WTC11 (cell line): Measurements from ENCODE around the gene CFAP161. TPM values are rescaled to one million over a fixed set of nuclear protein-coding genes. Genes with fewer than 3 reads are reported as not detected.

Experiments
- ATAC-seq: fragments of 200-7000 bp; cut with Tn5 transposase; 2 replicates; pipeline ENCODE4 v1.10.0; 2021; ENCODE audit warnings: mild to moderate bottlenecking, moderate library complexity
- CTCF ChIA-PET: fragments of 300-600 bp; sonication (Branson Sonifier 250); formaldehyde crosslinking; loops from one replicate; lab custom pipeline; 2021; ENCODE audit warnings: antibody characterized with exemption; lab: Charles Lee
- POLR2A ChIA-PET: fragments of 350-600 bp; sonication (Branson Sonifier 250); formaldehyde crosslinking; loops from one replicate; lab custom pipeline; 2021; ENCODE audit warnings: antibody characterized with exemption; lab: Charles Lee
- DNase-seq: peaks from one replicate; pipeline ENCODE4 v3.0.0; 2021; ENCODE audit warnings: low spot score
- H3K27ac Mint-ChIP-seq: 2 replicates; pipeline ENCODE4 v1.8.0; 2021; ENCODE audit warnings: mixed read lengths
- H3K27me3 Mint-ChIP-seq: 2 replicates; pipeline ENCODE4 v1.8.0; 2021; ENCODE audit warnings: low read depth, mild to moderate bottlenecking, moderate library complexity, mixed read lengths
- H3K36me3 Mint-ChIP-seq: 2 replicates; pipeline ENCODE4 v1.8.0; 2021; ENCODE audit warnings: mixed read lengths
- H3K4me1 Mint-ChIP-seq: 2 replicates; pipeline ENCODE4 v1.8.0; 2022; ENCODE audit warnings: mixed read lengths
- H3K4me3 Mint-ChIP-seq: 2 replicates; pipeline ENCODE4 v1.8.0; 2021; ENCODE audit warnings: mild to moderate bottlenecking, moderate library complexity, mixed read lengths
- H3K9me3 Mint-ChIP-seq: 2 replicates; pipeline ENCODE4 v1.8.0; 2021; ENCODE audit warnings: mixed read lengths
- ATF6 ChIP-seq: sonication (generic); formaldehyde crosslinking; IDR thresholded peaks from 2 replicates; pipeline ENCODE4 v1.8.1; 2023; ENCODE audit warnings: mild to moderate bottlenecking, missing genetic modification reagents
- MLX ChIP-seq: sonication (generic); formaldehyde crosslinking; IDR thresholded peaks from 2 replicates; pipeline ENCODE4 v1.8.1; 2023; ENCODE audit warnings: mild to moderate bottlenecking, missing genetic modification reagents, moderate library complexity
- NR1H2 ChIP-seq: sonication (generic); formaldehyde crosslinking; IDR thresholded peaks from 2 replicates; pipeline ENCODE4 v1.9.0; 2021; ENCODE audit warnings: mild to moderate bottlenecking, moderate library complexity, missing genetic modification reagents
- PREB ChIP-seq: sonication (generic); formaldehyde crosslinking; IDR thresholded peaks from 2 replicates; pipeline ENCODE4 v1.8.1; 2022; ENCODE audit warnings: mild to moderate bottlenecking, missing genetic modification reagents, moderate library complexity, borderline replicate concordance
- PRRX2 ChIP-seq: fragments of 250-450 bp; sonication (Bioruptor Pico); IDR thresholded peaks from 2 replicates; pipeline ENCODE4 v1.8.0; 2021; ENCODE audit warnings: mild to moderate bottlenecking
- SMAD3 ChIP-seq: sonication (generic); formaldehyde crosslinking; IDR thresholded peaks from 2 replicates; pipeline ENCODE4 v1.8.0; 2022; ENCODE audit warnings: missing genetic modification reagents, mild to moderate bottlenecking, borderline replicate concordance
- USF2 ChIP-seq: sonication (generic); formaldehyde crosslinking; IDR thresholded peaks from 2 replicates; pipeline ENCODE4 v1.8.1; 2023; ENCODE audit warnings: mild to moderate bottlenecking, missing genetic modification reagents, moderate library complexity
- ZBTB21 ChIP-seq: sonication (generic); formaldehyde crosslinking; IDR thresholded peaks from 2 replicates; pipeline ENCODE4 v1.8.1; 2023; ENCODE audit warnings: mild to moderate bottlenecking, missing genetic modification reagents, borderline replicate concordance
- ZMAT4 ChIP-seq: fragments of 250-450 bp; sonication (Bioruptor Pico); IDR thresholded peaks from 2 replicates; pipeline ENCODE4 v1.9.0; 2021; ENCODE audit warnings: mild to moderate bottlenecking
- ZNF281 ChIP-seq: sonication (generic); formaldehyde crosslinking; IDR thresholded peaks from 2 replicates; pipeline ENCODE4 v1.8.0; 2023; ENCODE audit warnings: mild to moderate bottlenecking, missing genetic modification reagents
- ZNF532 ChIP-seq: fragments of 250-450 bp; sonication (Bioruptor Pico); IDR thresholded peaks from 2 replicates; pipeline ENCODE4 v1.9.0; 2021; ENCODE audit warnings: mild to moderate bottlenecking, borderline replicate concordance
- total RNA-seq: library from RNA; stranded (reverse); gene quantifications from 3 replicates; pipeline ENCODE4 v1.2.3, GENCODE V29; 2021

The CFAP161 gene
- total RNA-seq, 1 experiment from 2014 or later, result not detected

GRCh38 chr15:81195339-81195864 lies 61.3 kb downstream of the CFAP161 start (continued):
- TF ChIP-seq PRRX2 (CRISPR knock-in tag), result no peak
- no peak for TF ChIP-seq SMAD3 (CRISPR knock-in tag)
- no peak for TF ChIP-seq USF2
- TF ChIP-seq NR1H2 (CRISPR knock-in tag), result no peak
- TF ChIP-seq ZMAT4 (CRISPR knock-in tag), result no peak
- TF ChIP-seq PREB (CRISPR knock-in tag), result no peak
- TF ChIP-seq ZBTB21 (CRISPR knock-in tag), result no peak

GRCh38 chr15:81196576-81197254 lies 62.6 kb downstream of the CFAP161 start, which contains the start of gene IL16:
IL16 (plus strand) TSS chr15:81196879; CDS start chr15:81225400, 28,521 bp downstream.
- no peaks in the 10 kb centered on the region for H3K27me3 Mint-ChIP-seq
- H3K9me3 Mint-ChIP-seq, result no peaks in the 10 kb centered on the region
- no peak for DNase-seq
- H3K4me3 Mint-ChIP-seq, result no peak within 1 kb of the TSS
- TF ChIP-seq ZNF281, result no peak
- no peak for TF ChIP-seq MLX (CRISPR knock-in tag)
- no peak for TF ChIP-seq ATF6 (CRISPR knock-in tag)
- TF ChIP-seq ZNF532, result no peak
- no peaks in the 10 kb centered on the region for H3K36me3 Mint-ChIP-seq
- no peak within 1 kb of the TSS for H3K27ac Mint-ChIP-seq
- peaks cover 6% of the 10 kb centered on the region for H3K4me1 Mint-ChIP-seq
- CTCF ChIA-PET, result interaction anchor here (0.6 to 5.2 kb wide), 2 partner anchors 16 to 69 kb away, joined by 3 to 21 read pairs; no protein-coding TSS in a partner anchor
- POLR2A ChIA-PET, result no interaction called here
- no peak for ATAC-seq
